Activated CD8-positive, alpha-beta memory T cell treated with anti-CD3 and anti-CD28 coated beads, Interleukin-2, amount 50 U/mL, for 24 hours (primary cell): Measurements from ENCODE around the gene PTPN9.
A peak's percentile ranks its signal among the peaks of the same experiment; 100 is the strongest.
"Not testable (repeated sequence)": the region's sequence is repeated elsewhere in the genome, so short reads cannot be mapped to it uniquely, and the experiment has no call there.

Experiments used
- DNase-seq: peaks from one replicate; pipeline ENCODE4 v3.0.0-alpha.2; 2020; ENCODE audit errors: extremely low read depth

Gene PTPN9

GRCh38 chr15:75453703-75454470 lies 125.2 kb downstream of the PTPN9 start:
- peak; percentile 86 for DNase-seq

- peak; percentile 37 for DNase-seq
Measured at GRCh38 chr15:75452865-75453702, 126.0 kb downstream of the PTPN9 start.

GRCh38 chr15:75452364-75452864 lies 126.7 kb downstream of the PTPN9 start:
- peak; percentile 61 for DNase-seq

- DNase-seq, result peak; percentile 99
Measured at GRCh38 chr15:75451674-75452363, 127.3 kb downstream of the PTPN9 start, which contains the start of gene SIN3A. SIN3A (minus strand) TSS chr15:75451690; CDS start chr15:75430375, 21,315 bp downstream.

- no peak for DNase-seq
Measured at GRCh38 chr15:75451202-75451673, 127.9 kb downstream of the PTPN9 start.

- DNase-seq, result peak; percentile 93
Measured at GRCh38 chr15:75450307-75451201, 128.6 kb downstream of the PTPN9 start.

GRCh38 chr15:75449585-75450306 lies 129.4 kb downstream of the PTPN9 start:
- DNase-seq, result no peak

GRCh38 chr15:75448171-75448570 lies 130.9 kb downstream of the PTPN9 start:
- DNase-seq, result not testable (repeated sequence)

- no peak for DNase-seq
Measured at GRCh38 chr15:75446151-75446550, 133.0 kb downstream of the PTPN9 start.

GRCh38 chr15:75445324-75445723 lies 133.8 kb downstream of the PTPN9 start:
- not testable (repeated sequence) for DNase-seq

- not testable (repeated sequence) for DNase-seq
Measured at GRCh38 chr15:75443972-75444453, 135.1 kb downstream of the PTPN9 start.

- no peak for DNase-seq
Measured at GRCh38 chr15:75437721-75438120, 141.4 kb downstream of the PTPN9 start.

GRCh38 chr15:75436881-75437280 lies 142.2 kb downstream of the PTPN9 start:
- DNase-seq, result no peak

- DNase-seq, result no peak
Measured at GRCh38 chr15:75431682-75432081, 147.4 kb downstream of the PTPN9 start.

- no peak for DNase-seq
Measured at GRCh38 chr15:75431270-75431669, 147.8 kb downstream of the PTPN9 start.

- DNase-seq, result no peak
Measured at GRCh38 chr15:75430259-75430658, 148.9 kb downstream of the PTPN9 start.

GRCh38 chr15:75428152-75428551 lies 151.0 kb downstream of the PTPN9 start:
- no peak for DNase-seq

- no peak for DNase-seq
Measured at GRCh38 chr15:75425966-75426500, 153.1 kb downstream of the PTPN9 start.

GRCh38 chr15:75422554-75422953 lies 156.6 kb downstream of the PTPN9 start:
- no peak for DNase-seq

GRCh38 chr15:75420698-75421097 lies 158.4 kb downstream of the PTPN9 start:
- no peak for DNase-seq
